ENCODE results near the gene CRYBG2.
"Not testable (repeated sequence)": the region's sequence is repeated elsewhere in the genome, so short reads cannot be mapped to it uniquely, and the experiment has no call there.

CRYBG2 gene

DNA sequence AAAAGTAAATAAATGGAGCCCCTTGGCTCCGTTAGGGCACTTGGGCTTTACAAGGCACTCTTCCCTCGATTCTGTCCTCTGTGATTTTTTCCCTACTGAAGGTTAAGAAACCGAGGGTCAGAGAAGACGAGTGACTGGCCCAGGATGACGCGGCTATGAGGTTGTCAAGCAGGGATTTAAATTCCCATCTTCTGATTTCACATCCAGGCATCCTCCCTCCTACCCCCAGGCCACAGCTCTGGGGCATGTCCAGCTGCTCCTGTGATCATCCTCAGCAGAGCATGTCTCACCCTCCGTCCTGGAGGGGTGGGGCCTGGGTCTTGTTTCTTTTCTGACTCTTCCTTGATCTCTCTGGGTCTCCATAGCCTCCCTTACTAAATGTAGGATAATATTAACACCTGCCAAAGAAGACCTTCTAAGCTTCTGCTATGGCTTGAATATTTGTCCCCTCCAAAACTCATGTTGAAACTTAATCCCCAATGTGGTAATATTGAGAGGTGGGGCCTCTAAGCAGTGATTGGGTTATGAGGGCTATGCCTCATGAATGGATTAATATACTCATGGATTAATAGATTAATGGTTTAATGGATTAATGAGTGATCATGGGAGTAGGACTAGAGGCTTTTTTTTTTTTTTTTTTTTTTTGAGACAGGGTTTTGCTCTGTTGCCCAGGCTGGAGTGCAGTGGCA, 4.6 kb downstream of the CRYBG2 start:
- DNase-seq (ENCODE audit: low spot score) = no peak

DNA sequence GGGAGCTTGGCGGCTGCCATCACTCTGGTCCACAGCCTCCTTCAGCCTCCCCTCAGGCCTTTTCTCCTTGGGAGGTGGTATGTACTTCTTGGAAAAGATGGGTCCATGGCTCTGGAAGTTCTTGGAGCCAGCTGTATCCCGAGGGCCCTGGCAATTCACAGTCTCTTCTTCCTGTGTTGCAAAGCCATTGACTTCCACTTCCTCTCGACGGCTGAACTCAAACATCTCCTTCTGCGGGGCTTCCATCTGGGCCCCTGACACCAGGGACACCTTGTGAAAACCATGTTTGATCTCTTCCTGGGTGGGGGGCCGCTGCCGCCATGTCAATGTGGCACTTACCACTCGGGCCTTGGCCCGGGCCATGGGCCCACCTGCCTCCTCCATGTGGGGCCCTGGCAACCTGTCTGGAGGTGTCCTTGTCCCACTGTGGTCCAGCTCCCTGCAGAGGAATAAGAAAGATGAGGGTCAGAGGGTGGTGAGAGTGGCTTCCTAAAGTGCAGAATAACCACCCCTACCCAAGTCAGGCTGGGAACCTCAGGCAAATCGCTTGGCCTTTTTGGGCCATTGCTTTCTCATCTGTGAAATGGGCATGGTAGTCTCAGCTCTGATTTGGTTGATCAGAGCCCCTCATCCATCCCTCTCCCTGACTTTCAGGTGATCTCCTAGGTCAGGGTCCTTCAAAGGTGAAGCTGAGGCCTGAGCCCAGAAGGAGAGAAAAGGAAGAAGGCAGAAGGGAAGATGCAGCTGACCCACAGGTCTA, 7.5 kb downstream of the CRYBG2 start:
- DNase-seq (ENCODE audit: low spot score) = no peak

DNA sequence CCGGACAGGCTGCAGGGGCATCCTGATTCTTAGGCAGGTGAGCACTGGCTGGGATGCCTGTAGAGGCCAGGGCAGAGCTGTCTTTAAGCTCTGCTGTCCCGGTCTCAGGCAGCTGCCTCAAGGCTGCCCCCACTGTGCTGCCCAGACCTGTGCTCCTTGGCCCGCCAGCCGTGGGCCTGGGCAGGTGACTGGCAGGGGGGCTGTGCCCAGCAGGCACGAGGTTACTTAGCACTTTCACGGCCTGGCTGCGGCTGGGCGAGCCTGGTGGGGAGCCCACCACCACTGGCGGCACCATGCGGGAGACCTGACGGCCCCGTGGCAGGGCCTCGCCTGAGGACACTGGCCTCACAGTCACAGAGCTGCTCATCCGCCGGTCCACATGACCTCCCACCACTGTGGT, 8.2 kb downstream of the CRYBG2 start:
- DNase-seq (ENCODE audit: low spot score) = no peak

DNA sequence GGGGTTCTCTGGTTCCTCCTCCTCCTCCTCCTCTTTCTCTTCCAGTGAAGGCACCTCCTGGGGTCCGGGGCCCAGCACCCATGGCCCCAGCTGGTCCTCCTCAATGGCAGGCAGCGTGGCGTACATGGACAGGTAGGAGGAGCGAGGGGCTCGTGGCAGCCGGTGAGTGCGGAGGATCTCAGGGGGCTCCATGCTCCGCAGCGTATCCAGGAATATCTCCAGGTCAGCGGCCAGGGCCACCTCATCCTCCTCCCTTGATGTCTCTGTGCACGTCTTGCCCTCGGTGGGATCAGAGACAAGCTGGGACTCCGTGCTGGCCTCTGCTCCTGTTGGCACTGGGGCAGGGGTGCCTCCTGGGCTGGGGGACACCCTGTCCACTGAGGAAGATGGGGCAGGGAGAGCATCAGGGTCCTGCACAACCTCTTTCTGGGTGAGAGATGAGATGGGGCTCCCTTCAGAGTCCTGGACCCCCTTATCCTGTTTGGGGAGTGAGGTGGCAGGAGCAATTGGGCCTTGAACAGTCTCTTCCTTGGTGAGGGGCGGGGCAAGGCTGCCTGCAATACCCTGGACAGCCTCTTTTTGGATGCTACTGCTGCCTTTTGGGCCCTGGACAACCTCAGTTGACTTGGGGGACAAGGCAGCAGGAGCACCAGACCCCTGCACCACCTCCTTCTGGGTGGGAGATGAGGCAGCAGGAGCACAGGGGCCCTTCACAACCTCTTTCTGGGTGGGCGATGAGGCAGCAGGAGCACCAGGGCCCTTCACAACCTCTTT, 9.6 kb downstream of the CRYBG2 start:
- DNase-seq (ENCODE audit: low spot score) = no peak

GRCh38 chr1:26340047-26340481, 13.9 kb downstream of the CRYBG2 start:
- no peak for DNase-seq (ENCODE audit: low spot score)

DNA sequence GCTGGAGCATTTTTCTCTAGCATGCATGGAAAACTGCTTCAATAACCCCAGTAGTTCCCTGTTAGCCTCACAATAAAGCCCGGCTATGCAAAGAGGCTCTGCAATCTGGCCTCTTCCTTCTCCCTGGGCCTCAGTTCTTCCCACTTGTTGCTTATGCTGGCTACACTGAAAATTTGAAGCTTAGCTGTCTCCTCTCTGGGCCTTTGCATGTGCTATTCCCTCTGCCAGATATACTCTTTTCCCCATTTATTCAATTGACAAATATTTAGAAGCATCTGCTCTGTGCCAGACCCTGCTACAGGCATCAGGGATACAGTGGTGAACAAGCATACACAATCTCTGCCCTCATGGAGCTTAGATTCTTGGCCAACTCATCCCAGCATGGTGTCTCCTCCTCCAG, 15.3 kb downstream of the CRYBG2 start:
- no peak for DNase-seq (ENCODE audit: low spot score)

- DNase-seq (ENCODE audit: low spot score) = no peak
Measured at GRCh38 chr1:26337625-26338024, 16.3 kb downstream of the CRYBG2 start.

- no peak for DNase-seq (ENCODE audit: low spot score)
Measured at GRCh38 chr1:26337206-26337535, 16.8 kb downstream of the CRYBG2 start.

DNA sequence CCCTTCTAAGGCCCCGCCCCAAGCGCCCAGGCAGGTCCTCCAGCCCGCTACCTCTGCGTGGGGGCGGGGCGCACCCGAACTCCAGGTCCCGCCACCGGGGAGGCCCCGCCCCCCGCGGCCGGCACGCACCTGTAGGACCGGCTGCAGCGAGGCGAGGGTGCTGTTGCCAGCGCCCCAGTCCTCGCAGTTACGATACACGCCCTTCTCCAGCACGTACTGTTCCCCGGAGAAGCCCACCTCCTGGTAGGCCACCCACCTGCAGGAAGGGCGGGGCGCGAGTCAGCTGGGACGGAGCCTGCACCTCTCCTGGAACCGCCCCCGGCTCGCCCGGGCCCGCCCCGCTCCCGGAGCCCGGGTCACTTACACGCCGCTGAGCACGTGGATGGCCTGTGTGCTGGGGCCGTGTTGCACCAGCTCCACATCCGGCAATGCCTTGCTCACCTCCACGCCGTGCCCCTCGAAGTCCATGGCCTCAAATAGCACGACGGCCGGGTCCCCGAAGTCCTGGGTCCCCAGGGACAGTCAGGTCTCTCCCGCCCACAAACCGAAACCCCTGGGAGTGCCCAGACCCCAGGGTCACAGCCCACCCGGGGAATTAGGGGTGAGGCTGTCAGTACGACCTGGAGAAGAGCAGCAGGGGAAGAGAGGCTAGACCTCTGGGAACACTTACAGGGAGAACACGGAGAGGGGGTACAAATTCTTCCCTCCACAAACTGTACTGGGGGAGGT, 17.3 kb downstream of the CRYBG2 start:
- no peak for DNase-seq (ENCODE audit: low spot score)

DNA sequence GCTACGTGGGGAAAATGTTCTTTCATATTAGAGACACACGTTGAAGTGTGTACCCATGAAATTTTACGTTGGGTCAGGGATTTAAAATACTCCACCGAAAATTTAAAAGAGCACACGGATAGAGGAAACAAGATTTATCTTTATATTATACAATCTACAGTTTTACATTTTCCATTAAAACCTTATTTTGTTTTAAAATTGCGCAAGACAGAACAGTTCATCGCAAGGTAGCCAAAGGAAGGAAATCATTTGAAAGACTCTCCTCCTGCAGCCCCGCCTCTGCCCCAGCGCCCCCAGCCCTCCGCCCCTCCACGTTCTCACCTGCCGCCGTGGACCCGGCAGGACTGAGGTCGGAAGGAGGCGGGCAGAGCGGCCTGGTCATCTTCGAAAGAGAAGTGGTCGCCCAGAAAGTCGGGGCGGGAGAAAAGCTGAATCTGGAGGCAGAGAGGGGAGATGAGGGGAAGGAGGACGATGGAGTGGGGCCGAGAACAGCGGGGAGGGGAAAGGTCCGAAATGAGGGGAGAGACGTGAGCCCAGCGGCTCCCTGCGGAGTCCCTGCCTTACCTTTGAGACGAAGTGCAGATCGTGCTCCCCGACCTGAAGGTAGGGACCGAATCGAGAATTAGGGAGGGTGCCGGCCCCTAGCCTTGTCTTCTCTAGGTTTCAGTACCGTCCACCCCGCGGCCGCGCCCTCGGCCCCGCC, 18.0 kb downstream of the CRYBG2 start:
- DNase-seq (ENCODE audit: low spot score) = no peak

DNA sequence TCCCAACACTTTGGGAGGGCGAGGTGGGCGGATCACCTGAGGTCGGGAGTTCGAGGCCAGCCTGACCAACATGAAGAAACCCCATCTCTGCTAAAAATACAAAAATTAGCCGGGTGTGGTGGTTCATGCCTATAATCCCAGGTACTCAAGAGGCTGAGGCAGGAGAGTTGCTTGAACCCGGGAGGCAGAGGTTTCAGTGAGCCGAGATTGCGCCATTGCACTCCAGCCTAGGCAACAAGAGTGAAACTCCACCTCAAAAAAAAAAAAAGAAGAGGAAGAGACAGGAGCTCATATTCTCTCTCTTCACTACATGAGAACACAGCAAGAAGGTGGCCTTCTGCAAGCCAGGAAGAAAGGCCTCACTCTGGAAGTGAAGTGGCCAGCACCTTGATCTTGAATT, 20.6 kb downstream of the CRYBG2 start:
- not testable (repeated sequence) for DNase-seq (ENCODE audit: low spot score)

- DNase-seq (ENCODE audit: low spot score) = no peak
Measured at GRCh38 chr1:26330276-26330675, 23.7 kb downstream of the CRYBG2 start.

- not testable (repeated sequence) for DNase-seq (ENCODE audit: low spot score)
Measured at GRCh38 chr1:26329380-26329779, 24.6 kb downstream of the CRYBG2 start.

GRCh38 chr1:26328597-26328996, 25.3 kb downstream of the CRYBG2 start:
- no peak for DNase-seq (ENCODE audit: low spot score)

DNA sequence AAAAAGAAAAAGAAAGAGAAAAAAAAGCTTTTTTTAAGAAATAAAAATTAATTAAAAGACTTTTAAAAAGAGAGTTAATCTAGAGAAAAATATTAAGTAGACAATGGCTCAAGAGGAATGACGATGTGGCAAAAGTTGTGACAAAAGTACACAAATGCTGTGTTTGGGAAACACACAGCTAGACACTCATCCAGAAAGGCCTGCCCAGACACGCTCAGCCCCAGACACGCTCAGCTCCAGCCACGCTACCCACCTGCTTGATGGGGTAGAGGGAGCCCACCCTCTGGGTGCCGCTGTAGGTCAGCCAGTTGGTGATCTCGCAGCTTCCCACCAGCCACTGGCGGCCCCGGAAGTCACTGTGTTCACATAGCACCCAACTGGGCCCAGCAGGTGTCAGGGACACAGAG, 26.0 kb downstream of the CRYBG2 start:
- DNase-seq (ENCODE audit: low spot score) = no peak

DNA sequence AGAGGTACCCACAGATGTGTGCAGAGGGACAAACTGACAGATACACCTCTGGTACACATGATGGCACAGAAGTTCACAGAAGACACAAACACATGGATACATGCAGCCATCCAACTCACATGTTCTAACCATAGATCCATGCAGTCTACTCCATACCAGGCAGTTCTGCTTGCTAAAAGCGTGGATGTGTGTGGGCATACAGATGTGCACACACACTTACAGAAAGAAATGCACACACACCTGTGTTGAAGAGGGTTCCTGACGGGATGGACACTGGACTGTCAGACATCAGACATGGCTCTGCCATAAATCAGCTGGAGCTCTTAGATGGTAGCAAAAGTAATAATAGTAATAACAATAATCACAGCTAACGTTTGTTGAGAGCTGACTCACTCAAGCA, 29.4 kb downstream of the CRYBG2 start:
- no peak for DNase-seq (ENCODE audit: low spot score)

DNA sequence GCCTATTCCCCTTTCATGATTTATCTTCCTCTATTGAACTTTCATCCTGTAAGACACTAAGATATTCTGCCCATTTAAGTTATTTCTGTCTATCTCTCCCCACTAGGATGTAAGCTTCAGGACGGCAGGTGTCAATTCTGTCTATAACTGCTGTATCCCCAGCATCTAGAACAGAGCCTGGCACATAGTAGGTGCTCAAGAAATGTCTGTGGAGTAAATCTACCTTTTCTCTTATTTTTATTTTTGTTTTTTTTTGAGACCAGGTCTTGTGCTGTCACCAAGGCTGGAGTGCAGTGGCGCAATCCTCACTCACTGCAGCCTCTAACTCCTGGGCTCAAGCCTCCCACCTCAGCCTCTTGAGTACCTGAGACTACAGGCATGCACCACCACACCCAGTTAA, 30.5 kb downstream of the CRYBG2 start:
- no peak for DNase-seq (ENCODE audit: low spot score)

DNA sequence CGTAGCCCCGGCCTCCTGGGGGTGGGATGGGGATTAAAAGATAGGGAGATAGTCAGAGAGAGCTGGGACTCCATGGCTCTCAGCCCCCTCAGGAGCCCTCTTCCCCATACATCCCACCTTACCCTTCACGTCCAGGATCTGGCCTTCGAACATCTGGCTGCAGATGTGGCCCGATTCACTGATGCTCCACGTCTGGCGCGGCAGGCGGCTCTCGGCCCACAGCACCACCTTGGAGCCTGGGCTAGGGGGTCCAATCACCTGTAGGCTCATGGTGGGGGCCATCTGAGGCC, 31.9 kb downstream of the CRYBG2 start:
- no peak for DNase-seq (ENCODE audit: low spot score)

GRCh38 chr1:26321315-26322041, 32.5 kb downstream of the CRYBG2 start:
- DNase-seq (ENCODE audit: low spot score) = peak; percentile 88

DNA sequence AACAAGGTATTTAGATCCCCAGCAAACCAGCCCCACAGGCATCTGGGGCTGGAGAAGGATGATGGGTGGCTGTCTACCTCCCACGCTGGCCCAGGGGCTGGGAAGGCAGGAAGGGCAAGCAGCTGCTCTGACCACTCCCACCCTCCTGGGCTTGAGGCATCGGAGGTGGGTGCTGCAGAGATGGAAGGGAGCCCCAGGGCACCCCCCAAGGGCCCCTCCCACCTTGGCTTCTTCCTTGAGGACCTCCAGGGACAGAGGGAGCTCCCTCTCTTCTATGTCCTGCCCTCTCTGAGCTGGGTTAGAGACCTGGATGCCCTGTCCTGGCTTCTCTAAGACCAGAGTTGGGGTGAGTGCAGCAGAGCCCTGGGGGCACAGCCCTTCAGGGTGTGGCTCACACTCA, 33.0 kb downstream of the CRYBG2 start:
- DNase-seq (ENCODE audit: low spot score) = no peak

DNA sequence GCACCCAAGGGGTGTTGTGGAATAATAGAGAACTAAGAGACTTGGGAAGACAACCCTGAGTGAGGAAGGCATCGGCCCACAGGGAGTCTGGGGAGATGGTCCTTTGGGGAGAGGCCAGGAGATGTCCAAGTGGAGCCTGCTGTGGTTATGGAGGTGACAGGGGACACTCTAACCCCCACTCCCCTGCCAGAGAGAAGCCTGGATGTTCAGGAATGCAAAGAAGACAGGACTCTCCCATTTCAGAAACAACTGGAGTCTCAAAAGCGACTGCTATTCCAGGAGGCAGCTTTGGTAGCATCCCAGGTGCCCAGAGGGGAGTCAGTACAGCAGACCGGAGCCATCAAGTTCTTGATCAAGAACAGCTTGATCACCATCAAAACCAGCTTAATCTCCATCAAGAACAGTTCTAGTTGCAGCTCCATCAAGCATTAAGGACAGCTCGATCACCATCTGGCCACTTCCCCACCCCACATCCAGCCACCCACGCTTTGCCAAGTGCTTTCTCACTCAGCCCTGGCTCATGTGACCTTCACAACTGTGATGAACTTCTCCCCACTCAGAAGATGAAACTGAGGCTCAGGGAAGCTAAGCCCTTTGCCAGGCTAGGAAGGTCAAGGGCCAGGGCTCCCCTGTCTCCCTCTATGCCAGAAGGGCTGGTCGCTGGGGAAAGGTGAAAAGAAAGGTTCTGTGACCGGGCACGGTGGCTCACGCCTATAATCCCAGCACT, 35.4 kb downstream of the CRYBG2 start:
- DNase-seq (ENCODE audit: low spot score) = peak; percentile 56

Measured in pons (tissue), 1 donor.